A673 (cell line): ENCODE data around the gene CASQ2.

Experiments
- CTCF ChIP-seq: fragments of 300-800, 200-600 bp; sonication (generic); conservative IDR thresholded peaks from 2 replicates; pipeline ENCODE4 v1.5.1; 2017; ENCODE audit warnings: low read depth, mild to moderate bottlenecking, antibody characterized with exemption, low read length, moderate library complexity, mixed read lengths
- EZH2 ChIP-seq: fragments of 200-600 bp; sonication (generic); IDR thresholded peaks from 2 replicates; pipeline ENCODE4 v1.6.1; 2017; ENCODE audit warnings: borderline replicate concordance, low read depth, mild to moderate bottlenecking, mixed read lengths, antibody characterized with exemption, low read length; ENCODE audit not compliant: poor library complexity, severe bottlenecking

DNA sequence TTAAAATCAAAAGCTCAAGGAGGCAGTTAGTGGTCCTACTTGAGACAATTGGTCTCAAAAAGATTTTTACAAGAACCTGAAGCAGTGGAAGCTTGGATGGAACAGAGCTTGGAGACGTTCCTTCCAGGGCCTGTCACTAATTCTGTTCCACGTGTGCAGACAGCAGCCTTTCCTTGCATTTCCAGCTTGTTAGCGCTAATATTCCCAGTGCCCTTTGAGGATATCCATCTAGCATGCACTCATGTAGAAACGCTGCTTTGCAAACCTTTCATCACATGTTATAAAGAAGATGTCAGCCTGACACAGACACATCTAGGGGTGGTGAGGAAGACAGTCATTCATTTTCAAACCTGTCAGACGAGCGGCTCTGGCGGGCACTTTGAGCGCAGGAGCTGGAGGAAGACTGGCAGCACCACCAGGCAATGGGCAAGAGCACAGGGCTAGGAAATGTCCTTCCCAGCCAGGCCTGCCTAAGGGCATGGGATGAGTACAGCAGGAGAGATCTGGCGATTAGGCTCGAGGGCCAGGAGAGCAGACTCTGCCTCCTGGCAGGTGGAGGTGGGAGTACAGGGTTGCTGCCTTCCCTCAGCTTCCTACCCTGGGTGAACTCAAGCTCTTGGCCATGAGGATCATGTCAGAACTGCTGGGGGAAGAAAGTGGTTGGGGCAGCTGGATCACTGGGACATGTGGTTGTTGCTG, 55.5 kb downstream of the CASQ2 start:
- no peak for TF ChIP-seq CTCF
- no peak for TF ChIP-seq EZH2
